ENCODE data around the gene SHOC2.

SHOC2 gene

GRCh38 chr10:110972231-110973134, 53.1 kb downstream of the SHOC2 start:
- H3K4me3 ChIP-seq (ENCODE audit: low read length) = no peak overlapping the region
- DNase-seq (ENCODE audit: low read depth) = no peak
- no peak for TF ChIP-seq CTCF (conservative IDR thresholded peaks at IDR 0.05; ENCODE audit: low read depth, low read length)

GRCh38 chr10:110973400-110973799, 54.0 kb downstream of the SHOC2 start:
- TF ChIP-seq CTCF (conservative IDR thresholded peaks at IDR 0.05; ENCODE audit: low read depth, low read length) = no peak
- no peak overlapping the region for H3K4me3 ChIP-seq (ENCODE audit: low read length)
- DNase-seq (ENCODE audit: low read depth) = no peak

- TF ChIP-seq CTCF (conservative IDR thresholded peaks at IDR 0.05; ENCODE audit: low read depth, low read length) = no peak
- no peak for DNase-seq (ENCODE audit: low read depth)
- no peak overlapping the region for H3K4me3 ChIP-seq (ENCODE audit: low read length)
Measured at GRCh38 chr10:110976577-110976976, 57.2 kb downstream of the SHOC2 start.

GRCh38 chr10:110977662-110978061, 58.3 kb downstream of the SHOC2 start:
- DNase-seq (ENCODE audit: low read depth) = no peak
- TF ChIP-seq CTCF (conservative IDR thresholded peaks at IDR 0.05; ENCODE audit: low read depth, low read length) = no peak
- no peak overlapping the region for H3K4me3 ChIP-seq (ENCODE audit: low read length)

- no peak overlapping the region for H3K4me3 ChIP-seq (ENCODE audit: low read length)
- no peak for DNase-seq (ENCODE audit: low read depth)
- no peak for TF ChIP-seq CTCF (conservative IDR thresholded peaks at IDR 0.05; ENCODE audit: low read depth, low read length)
Measured at GRCh38 chr10:110978204-110978603, 58.8 kb downstream of the SHOC2 start.

GRCh38 chr10:110979611-110980010, 60.2 kb downstream of the SHOC2 start:
- no peak overlapping the region for H3K4me3 ChIP-seq (ENCODE audit: low read length)
- no peak for TF ChIP-seq CTCF (conservative IDR thresholded peaks at IDR 0.05; ENCODE audit: low read depth, low read length)
- no peak for DNase-seq (ENCODE audit: low read depth)

GRCh38 chr10:110980807-110981206, 61.4 kb downstream of the SHOC2 start:
- no peak for DNase-seq (ENCODE audit: low read depth)
- H3K4me3 ChIP-seq (ENCODE audit: low read length) = no peak overlapping the region
- TF ChIP-seq CTCF (conservative IDR thresholded peaks at IDR 0.05; ENCODE audit: low read depth, low read length) = no peak
